GM19372 (cell line): ENCODE data around the gene BATF2.
A peak's percentile ranks its signal among the peaks of the same experiment; 100 is the strongest.
"Not testable (repeated sequence)": the region's sequence is repeated elsewhere in the genome, so short reads cannot be mapped to it uniquely, and the experiment has no call there.

Experiments
- ATAC-seq: cut with Tn5 transposase; IDR thresholded peaks from one replicate; pipeline ENCODE4 v1.9.1; 2021; ENCODE audit warnings: mild to moderate bottlenecking, low read depth, moderate library complexity; ENCODE audit not compliant: unreplicated experiment

Gene BATF2

GRCh38 chr11:64996710-64997380 lies at the start of gene BATF2:
BATF2 (minus strand) TSS chr11:64996971; CDS start chr11:64996914, 57 bp downstream.
- ATAC-seq: no peak

- no peak for ATAC-seq
Measured at GRCh38 chr11:65045728-65046127, 49.0 kb upstream of the BATF2 start.

GRCh38 chr11:65045061-65045460 lies 48.3 kb upstream of the BATF2 start:
- no peak for ATAC-seq

- ATAC-seq: no peak
Measured at GRCh38 chr11:65043881-65044501, 47.2 kb upstream of the BATF2 start.

GRCh38 chr11:65042891-65043290 lies 46.1 kb upstream of the BATF2 start:
- ATAC-seq: no peak

GRCh38 chr11:65040847-65041622 lies 44.3 kb upstream of the BATF2 start, which contains the start of gene SAC3D1:
SAC3D1 (plus strand) TSS chr11:65041210; CDS start chr11:65041293, 83 bp downstream.
- ATAC-seq: peak; percentile 84

GRCh38 chr11:65040520-65040846 lies 43.7 kb upstream of the BATF2 start:
- no peak for ATAC-seq

- ATAC-seq: no peak
Measured at GRCh38 chr11:65036931-65037330, 40.2 kb upstream of the BATF2 start.

GRCh38 chr11:65035579-65035978 lies 38.8 kb upstream of the BATF2 start:
- no peak for ATAC-seq

- ATAC-seq: no peak
Measured at GRCh38 chr11:65034423-65034822, 37.7 kb upstream of the BATF2 start.

GRCh38 chr11:65032216-65032615 lies 35.4 kb upstream of the BATF2 start:
- ATAC-seq: no peak

GRCh38 chr11:65027213-65028067 lies 30.7 kb upstream of the BATF2 start, which contains the start of gene SNX15:
SNX15 (plus strand) TSS chr11:65027439; CDS start chr11:65027538, 99 bp downstream.
- ATAC-seq: peak; percentile 84

- no peak for ATAC-seq
Measured at GRCh38 chr11:65026810-65027209, 30.0 kb upstream of the BATF2 start.

- ATAC-seq: not testable (repeated sequence)
Measured at GRCh38 chr11:65023502-65023901, 26.7 kb upstream of the BATF2 start.

GRCh38 chr11:65021509-65021908 lies 24.7 kb upstream of the BATF2 start:
- no peak for ATAC-seq

GRCh38 chr11:65021003-65021402 lies 24.2 kb upstream of the BATF2 start:
- ATAC-seq: no peak

- ATAC-seq: no peak
Measured at GRCh38 chr11:65019824-65020223, 23.1 kb upstream of the BATF2 start.

GRCh38 chr11:65017937-65018336 lies 21.2 kb upstream of the BATF2 start:
- no peak for ATAC-seq

- no peak for ATAC-seq
Measured at GRCh38 chr11:65016705-65017104, 19.9 kb upstream of the BATF2 start.

- ATAC-seq: no peak
Measured at GRCh38 chr11:65014726-65015227, 18.0 kb upstream of the BATF2 start.
